Measurements from ENCODE around the gene SLC12A3. TPM values are rescaled to one million over a fixed set of nuclear protein-coding genes. Genes with fewer than 3 reads are reported as not detected.

Gene SLC12A3
- total and polyA plus RNA-seq, 2 of the 4 experiments (the other 2 are of a cell fraction): not detected

- H2BK120ac ChIP-seq (ENCODE audit: low read depth, low read length): no peak overlapping the region
- dilution Hi-C loops (cut with HindIII; ENCODE audit: low sequenced_read_pairs, unreplicated experiment) (no loop called here), intact Hi-C loops (cut with micrococcal nuclease) (no loop called here), in situ Hi-C loops (cut with MboI; ENCODE audit: low sequenced_read_pairs) (no loop called here)
- DNase-seq (no peak), ATAC-seq (ENCODE audit: low read depth) (no peak)
- CTCF ChIA-PET: interaction anchor here (1.2 kb wide), 1 partner anchor 10 kb away, joined by 3 read pairs; no protein-coding TSS in a partner anchor
- no peak overlapping the region for H2AK5ac ChIP-seq (ENCODE audit: low read depth, low read length)
- H3K9ac ChIP-seq (ENCODE audit: low read depth, low read length): no peak overlapping the region
- no peak overlapping the region for H4K91ac ChIP-seq (ENCODE audit: insufficient read depth, low read depth, low read length)
- H4K20me1 ChIP-seq (ENCODE audit: insufficient read depth, low read length): no peaks in the 10 kb centered on the region
- no peaks in the 10 kb centered on the region for H3K4me1 ChIP-seq (ENCODE audit: control insufficient read depth, insufficient read depth, low read length)
- H3K9me1 ChIP-seq (ENCODE audit: insufficient read depth, low read length): peaks cover 14% of the 10 kb centered on the region; the same call in 1 of the 2 replicates
- no peak overlapping the region for H2BK15ac ChIP-seq (ENCODE audit: low read depth, low read length)
- H3K27ac ChIP-seq (ENCODE audit: insufficient read depth, low read length): no peak overlapping the region
- H3K4ac ChIP-seq (ENCODE audit: low read depth, low read length): no peak overlapping the region
- no peak overlapping the region for H4K8ac ChIP-seq (ENCODE audit: low read depth in 2 of 2, low read length in 2 of 2)
- WGBS, 2 experiments (ENCODE audit: extremely low coverage in 2 of 2, insufficient read length in 1 of 2): 97% methylated on average over 5 of the region's 10 CpGs; no CpG with 5 or more reads in 1 of the 2 experiments
- no peak overlapping the region for H2BK5ac ChIP-seq (ENCODE audit: low read depth, low read length, poor library complexity, severe bottlenecking)
- no peak overlapping the region for H3K56ac ChIP-seq (ENCODE audit: extremely low read depth, insufficient read depth, low read length)
- no peak overlapping the region for H2AK9ac ChIP-seq (replicated peaks; ENCODE audit: low read depth, low read length, poor library complexity)
- H3K36me3 ChIP-seq (ENCODE audit: control insufficient read depth, insufficient read depth, low read length): peaks cover 24% of the 10 kb centered on the region
- H3K23ac ChIP-seq (ENCODE audit: low read depth, low read length): no peak overlapping the region
- H3K14ac ChIP-seq (replicated peaks; ENCODE audit: low read depth, low read length): no peak overlapping the region
- TF ChIP-seq SMC3 (IDR thresholded peaks at IDR 0.05; ENCODE audit: low read depth, low read length) (no peak), MXI1 (IDR thresholded peaks at IDR 0.05; ENCODE audit: borderline replicate concordance, low read depth, low read length) (no peak), BHLHE40 (IDR thresholded peaks at IDR 0.05; ENCODE audit: low read depth, low read length) (no peak), NFE2L2 (IDR thresholded peaks at IDR 0.05; ENCODE audit: low read depth, low read length) (no peak), MAFK (IDR thresholded peaks at IDR 0.05; ENCODE audit: low read depth, low read length) (no peak), RAD21 (IDR thresholded peaks at IDR 0.05; ENCODE audit: low read length) (no peak), MAZ (IDR thresholded peaks at IDR 0.05; ENCODE audit: borderline replicate concordance, low read depth, low read length) (no peak), CTCF (conservative IDR thresholded peaks at IDR 0.05; ENCODE audit: low read depth, low read length) (no peak), CEBPB (IDR thresholded peaks at IDR 0.05; ENCODE audit: low read depth, low read length) (no peak)
- no peak overlapping the region for H3K4me2 ChIP-seq (ENCODE audit: low read depth, low read length)
- no peaks in the 10 kb centered on the region for H3K79me1 ChIP-seq (ENCODE audit: low read depth in 1 of 2, low read length in 2 of 2)
- H4K5ac ChIP-seq (ENCODE audit: low read depth, low read length): no peak overlapping the region
- peak overlapping the region; percentile 58 for H2AFZ ChIP-seq (replicated peaks; ENCODE audit: low read length, poor library complexity)
- BruUV-seq (replicated peaks): no TSS peak
- no peak overlapping the region for H2BK20ac ChIP-seq (ENCODE audit: low read depth, low read length)
- no peak overlapping the region for H3K4me3 ChIP-seq (ENCODE audit: insufficient read depth, low read depth, low read length)
- H3K27me3 ChIP-seq (ENCODE audit: control insufficient read depth, insufficient read depth, low read length): no peaks in the 10 kb centered on the region
- POLR2A ChIA-PET (ENCODE audit: unreplicated experiment): no interaction called here
- no peak overlapping the region for H3K18ac ChIP-seq (ENCODE audit: low read depth, low read length)
- H3K9me3 ChIP-seq (ENCODE audit: control insufficient read depth, insufficient read depth, low read length): no peaks in the 10 kb centered on the region
Observed at GRCh38 chr16:56841659-56842058, 23.3 kb upstream of the SLC12A3 start.
